Nucleus accumbens (tissue), 56 donors: ENCODE measurements around the gene ADCY7.
A peak's percentile ranks its signal among the peaks of the same experiment; 100 is the strongest.
"Not testable (repeated sequence)": the region's sequence is repeated elsewhere in the genome, so short reads cannot be mapped to it uniquely, and the experiment has no call there.

ENCODE experiments used
- DNase-seq, 56 donors: peaks; one replicate each; lab custom pipeline; 2025; lab: John Stamatoyannopoulos, UW

Gene ADCY7

GRCh38 chr16:50326835-50327465 lies 60.6 kb downstream of the ADCY7 start:
- DNase-seq: peak in 1 of 56 donors; percentile 16

DNA sequence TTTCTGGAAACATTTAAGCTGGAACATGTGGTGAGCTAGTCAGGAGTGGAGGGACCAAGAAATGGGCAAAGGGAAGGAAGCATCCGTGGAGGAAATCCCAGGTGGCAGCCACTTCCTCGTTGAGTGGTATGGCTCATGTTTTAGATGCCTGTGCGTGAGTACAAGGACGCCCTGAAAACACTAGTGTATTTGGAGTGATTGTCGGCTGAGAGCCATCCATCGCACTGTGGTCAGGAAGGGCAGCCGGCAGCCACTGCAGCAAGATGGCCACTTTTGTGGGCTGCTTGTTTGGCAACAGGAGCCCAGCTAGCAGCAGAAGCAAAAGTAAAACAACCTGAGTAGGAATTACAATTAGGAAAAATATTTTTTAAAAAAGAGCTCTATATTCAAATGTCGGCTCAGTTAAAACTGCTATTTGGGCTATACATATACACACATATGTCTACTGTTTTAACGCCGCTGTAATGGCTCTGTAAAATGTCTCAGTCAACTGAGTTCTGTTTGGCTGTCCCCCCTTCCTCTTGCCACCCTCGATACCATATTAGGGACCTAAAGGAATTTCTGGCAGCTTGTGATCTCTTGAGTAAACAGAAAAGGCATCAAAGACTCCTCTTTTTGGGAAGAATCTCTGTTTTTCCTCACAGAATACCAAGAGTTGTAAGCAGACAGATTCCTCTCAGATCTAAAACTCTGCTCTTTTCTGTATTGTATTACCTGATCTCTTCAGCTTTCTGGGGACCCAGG lies 63.3 kb downstream of the ADCY7 start:
- DNase-seq: peak in 1 of 56 donors; percentile 7

- DNase-seq: no peak
These were observed 65.2 kb downstream of the ADCY7 start for GRCh38 chr16:50331570-50331969.

- no peak for DNase-seq
These were observed 66.2 kb downstream of the ADCY7 start for GRCh38 chr16:50332599-50332998.

DNA sequence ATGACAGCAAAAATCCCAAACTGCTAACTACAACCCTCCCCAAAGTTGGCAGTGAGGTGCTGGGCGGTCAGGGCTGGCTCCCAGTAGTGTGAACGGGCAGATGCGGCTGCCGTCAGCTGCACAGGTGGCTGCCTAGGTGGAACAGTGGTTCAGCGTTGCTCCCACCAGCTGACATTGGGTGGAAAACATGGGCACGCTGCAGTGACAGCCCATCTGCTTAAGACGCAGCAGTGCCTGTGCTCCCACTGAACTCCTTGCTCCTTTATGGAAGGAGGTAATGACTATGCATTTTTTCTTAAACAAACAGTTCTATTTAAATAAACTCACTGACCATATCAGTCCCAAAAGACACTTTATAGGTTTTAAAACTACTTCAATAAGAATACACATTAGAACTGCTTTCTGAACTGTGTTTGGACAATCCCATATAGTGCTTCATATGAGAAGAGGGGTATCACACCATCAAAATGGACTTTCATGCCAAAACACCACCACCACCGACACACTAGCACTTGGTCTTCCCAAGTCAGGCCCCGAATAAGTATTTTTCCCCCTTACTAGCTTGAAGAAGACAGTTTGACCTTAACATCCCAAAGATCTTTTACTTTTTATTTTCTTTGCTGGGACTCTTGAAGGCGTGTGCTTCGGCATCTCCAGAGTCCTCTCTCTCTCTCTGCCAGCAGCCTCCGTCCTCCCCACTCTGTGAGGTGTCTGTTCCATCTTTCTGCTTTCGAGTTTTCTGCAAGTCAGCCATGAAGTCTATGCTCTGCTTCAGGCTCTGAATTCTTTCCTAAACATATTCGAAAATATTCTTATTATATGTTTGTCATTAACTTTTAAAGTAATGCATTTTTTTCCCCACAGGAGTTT lies 68.0 kb downstream of the ADCY7 start:
- no peak for DNase-seq

- DNase-seq: no peak
These were observed 69.0 kb downstream of the ADCY7 start for GRCh38 chr16:50335196-50335958.

GRCh38 chr16:50336884-50337283 lies 70.5 kb downstream of the ADCY7 start:
- no peak for DNase-seq

GRCh38 chr16:50338371-50339231 lies 72.2 kb downstream of the ADCY7 start:
- no peak for DNase-seq

GRCh38 chr16:50340578-50340977 lies 74.2 kb downstream of the ADCY7 start:
- no peak for DNase-seq

DNA sequence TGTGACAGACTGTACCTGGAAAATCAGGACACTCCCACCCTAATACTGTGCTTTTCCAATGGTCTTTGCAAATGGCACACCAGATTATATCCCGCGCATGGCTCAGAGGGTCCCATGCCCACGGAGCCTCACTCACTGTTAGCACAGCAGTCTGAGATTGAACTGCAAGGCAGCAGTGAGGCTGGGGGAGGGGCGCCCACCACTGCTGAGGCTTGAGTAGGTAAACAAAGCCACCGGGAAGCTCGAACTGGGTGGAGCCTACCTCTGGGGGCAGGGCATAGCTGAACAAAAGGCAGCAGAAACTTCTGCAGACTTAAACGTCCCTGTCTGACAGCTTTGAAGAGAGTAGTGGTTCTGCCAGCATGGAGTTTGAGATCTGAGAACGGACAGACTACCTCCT lies 77.2 kb downstream of the ADCY7 start:
- DNase-seq: not testable (repeated sequence)

DNA sequence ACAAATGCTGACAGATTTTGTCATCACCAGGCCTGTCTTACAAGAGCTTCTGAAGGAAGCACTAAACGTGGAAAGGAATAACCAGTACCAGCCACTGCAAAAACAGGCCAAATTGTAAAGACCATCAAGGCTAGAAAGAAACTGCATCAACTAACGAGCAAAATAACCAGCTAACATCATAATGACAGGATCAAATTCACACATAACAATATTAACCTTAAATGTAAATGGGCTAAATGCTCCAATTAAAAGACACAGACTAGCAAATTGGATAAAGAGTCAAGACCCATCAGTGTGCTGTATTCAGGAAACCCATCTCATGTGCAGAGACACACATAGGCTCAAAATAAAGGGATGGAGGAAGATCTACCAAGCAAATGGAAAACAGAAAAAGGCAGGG lies 78.9 kb downstream of the ADCY7 start:
- not testable (repeated sequence) for DNase-seq

DNA sequence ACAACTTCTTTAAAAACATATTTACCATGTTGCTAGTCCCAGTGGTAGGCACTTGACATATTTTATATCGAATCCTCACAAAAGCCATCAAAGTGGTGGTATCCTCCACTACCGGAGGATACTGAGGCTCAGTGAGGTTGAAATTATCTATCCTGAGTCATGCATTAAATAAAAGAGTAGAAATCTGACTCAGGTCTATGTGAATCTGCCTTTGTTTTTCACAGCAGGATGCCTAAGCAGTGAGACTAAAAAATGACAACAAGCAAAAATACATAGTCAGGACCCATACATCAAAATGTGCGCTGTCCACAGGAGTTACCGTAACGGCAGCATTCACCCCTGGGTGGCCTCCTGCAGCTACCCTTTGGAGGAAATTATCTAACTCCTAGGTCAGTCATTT lies 84.8 kb downstream of the ADCY7 start:
- no peak for DNase-seq

- DNase-seq: no peak
These were observed 85.6 kb downstream of the ADCY7 start for GRCh38 chr16:50351952-50352351.

DNA sequence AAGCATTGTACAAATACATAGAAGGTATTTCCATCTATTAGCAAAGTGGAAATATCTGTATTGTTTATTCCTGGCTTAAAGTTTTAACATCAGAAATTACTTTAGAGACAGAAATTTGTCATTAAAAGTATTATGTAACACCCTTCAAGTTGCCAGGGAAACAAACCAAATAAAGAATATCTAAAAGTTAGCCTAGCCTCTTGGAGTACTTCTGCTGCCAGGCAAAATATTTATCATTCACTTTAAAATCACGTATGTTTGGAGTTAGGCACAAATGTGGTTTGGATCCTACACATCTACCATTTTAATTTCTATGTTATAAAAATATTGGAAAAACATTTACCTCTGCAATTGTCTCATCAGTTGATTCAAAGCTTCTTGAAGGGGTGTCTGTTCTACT lies 87.7 kb downstream of the ADCY7 start:
- no peak for DNase-seq

GRCh38 chr16:50354629-50355456 lies 88.5 kb downstream of the ADCY7 start:
- no peak for DNase-seq

DNA sequence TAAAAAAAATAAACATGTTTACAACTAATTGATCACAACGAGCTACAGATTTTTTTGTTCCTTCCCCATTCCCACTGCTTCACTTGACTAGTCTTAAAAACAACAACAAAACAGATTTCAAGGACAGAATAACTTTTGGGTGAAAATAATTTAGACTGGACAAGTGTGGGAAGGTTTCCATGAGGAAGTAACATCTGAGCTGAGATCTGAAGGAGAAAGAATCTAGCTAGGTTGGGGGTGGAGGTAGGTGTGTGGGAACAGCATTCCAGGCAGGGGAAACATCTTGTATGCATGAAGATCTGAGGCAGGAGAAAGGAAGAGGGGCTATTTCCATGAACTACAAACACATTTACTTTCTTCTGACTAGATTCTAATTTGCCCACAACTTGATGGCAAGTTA lies 93.3 kb downstream of the ADCY7 start:
- no peak for DNase-seq

GRCh38 chr16:50360033-50360778 lies 93.9 kb downstream of the ADCY7 start:
- DNase-seq: no peak

GRCh38 chr16:50360779-50361178 lies 94.4 kb downstream of the ADCY7 start:
- no peak for DNase-seq
